ENCODE results near the gene L3MBTL3. TPM values are rescaled to one million over a fixed set of nuclear protein-coding genes. Genes with fewer than 3 reads are reported as not detected.

The L3MBTL3 gene
- total RNA-seq, 1 donor from 2014 or later = 3.2 TPM

- no peak for TF ChIP-seq CTCF (IDR thresholded peaks at IDR 0.05; ENCODE audit: borderline replicate concordance)
Observed at GRCh38 chr6:130000526-130001421, 17.6 kb upstream of the L3MBTL3 start.

GRCh38 chr6:130008236-130008873 is 10.0 kb upstream of the L3MBTL3 start:
- H3K27me3 ChIP-seq (ENCODE audit: low read depth) = peaks cover 19% of the 10 kb centered on the region
- intact Hi-C loops (cut with micrococcal nuclease) = no loop called here
- H3K4me3 ChIP-seq = no peak overlapping the region
- no peak for TF ChIP-seq CTCF (IDR thresholded peaks at IDR 0.05; ENCODE audit: borderline replicate concordance)
- H3K27ac ChIP-seq (replicated peaks) = no peak overlapping the region
- no peak for DNase-seq
- H3K4me1 ChIP-seq = no peaks in the 10 kb centered on the region
- H3K36me3 ChIP-seq = no peaks in the 10 kb centered on the region
- H3K9me3 ChIP-seq (replicated peaks) = no peaks in the 10 kb centered on the region

More at GRCh38 chr6:130000526-130001421, 17.6 kb upstream of the L3MBTL3 start:
- H3K36me3 ChIP-seq = no peaks in the 10 kb centered on the region
- H3K4me1 ChIP-seq = no peaks in the 10 kb centered on the region
- intact Hi-C loops (cut with micrococcal nuclease) = no loop called here
- H3K27ac ChIP-seq (replicated peaks) = no peak overlapping the region
- no peaks in the 10 kb centered on the region for H3K9me3 ChIP-seq (replicated peaks)
- peaks cover 17% of the 10 kb centered on the region for H3K27me3 ChIP-seq (ENCODE audit: low read depth)
- DNase-seq = no peak
- H3K4me3 ChIP-seq = no peak overlapping the region

- no peak for TF ChIP-seq CTCF (IDR thresholded peaks at IDR 0.05; ENCODE audit: borderline replicate concordance)
- no peaks in the 10 kb centered on the region for H3K4me1 ChIP-seq
- no peak for DNase-seq
- H3K27me3 ChIP-seq (ENCODE audit: low read depth) = peaks cover 17% of the 10 kb centered on the region
- no peak overlapping the region for H3K4me3 ChIP-seq
- no peak overlapping the region for H3K27ac ChIP-seq (replicated peaks)
- H3K36me3 ChIP-seq = no peaks in the 10 kb centered on the region
- no peaks in the 10 kb centered on the region for H3K9me3 ChIP-seq (replicated peaks)
- intact Hi-C loops (cut with micrococcal nuclease) = no loop called here
Observed at GRCh38 chr6:130009146-130009545, 9.2 kb upstream of the L3MBTL3 start.

GRCh38 chr6:130010387-130010786 is 8.0 kb upstream of the L3MBTL3 start:
- no peak for TF ChIP-seq CTCF (IDR thresholded peaks at IDR 0.05; ENCODE audit: borderline replicate concordance)
- Histone ChIP-seq H3K36me3 (no peaks in the 10 kb centered on the region), H3K9me3 (replicated peaks) (no peaks in the 10 kb centered on the region), H3K4me1 (no peaks in the 10 kb centered on the region), H3K4me3 (no peak overlapping the region), H3K27ac (replicated peaks) (no peak overlapping the region), H3K27me3 (ENCODE audit: low read depth) (peaks cover 6% of the 10 kb centered on the region)
- intact Hi-C loops (cut with micrococcal nuclease) = loop anchor here (10.0 kb wide), 1 partner anchor 416 kb away; no protein-coding TSS in a partner anchor
- no peak for DNase-seq

- DNase-seq = no peak
- Histone ChIP-seq H3K9me3 (replicated peaks) (no peaks in the 10 kb centered on the region), H3K27me3 (ENCODE audit: low read depth) (no peaks in the 10 kb centered on the region), H3K27ac (replicated peaks) (no peak overlapping the region), H3K4me3 (no peak overlapping the region), H3K36me3 (no peaks in the 10 kb centered on the region), H3K4me1 (no peaks in the 10 kb centered on the region)
- intact Hi-C loops (cut with micrococcal nuclease) = loop anchor here (10.0 kb wide), 1 partner anchor 418 kb away; no protein-coding TSS in a partner anchor
- no peak for TF ChIP-seq CTCF (IDR thresholded peaks at IDR 0.05; ENCODE audit: borderline replicate concordance)
Observed at GRCh38 chr6:130012728-130013127, 5.7 kb upstream of the L3MBTL3 start.

Measured in left ventricle myocardium inferior (tissue), 1 donor.